IMR-90 (cell line): Measurements from ENCODE around the gene LAPTM5.

Experiments
- ELK1 ChIP-seq: fragments of 150-350 bp; IDR thresholded peaks from 2 replicates; pipeline ENCODE4 v1.6.1; 2016; ENCODE audit warnings: low read depth, mild to moderate bottlenecking, low read length, moderate library complexity, borderline replicate concordance
- MXI1 ChIP-seq: IDR thresholded peaks from 2 replicates; pipeline ENCODE4 v1.6.1; 2012; ENCODE audit warnings: low read depth, mild to moderate bottlenecking, low read length, moderate library complexity, borderline replicate concordance
- POLR2A ChIP-seq: IDR thresholded peaks from 2 replicates; pipeline ENCODE4 v1.6.1; 2012; ENCODE audit warnings: mild to moderate bottlenecking, low read depth, low read length

GRCh38 chr1:30692948-30693301 is 64.6 kb downstream of the LAPTM5 start:
- no peak for TF ChIP-seq MXI1
- no peak for TF ChIP-seq POLR2A
- TF ChIP-seq ELK1, result no peak
